Hepatocyte (in vitro differentiated cells): ENCODE results near the gene EEF1AKMT2. TPM values are rescaled to one million over a fixed set of nuclear protein-coding genes. Genes with fewer than 3 reads are reported as not detected.

Experiments
- DNase-seq: peaks from one replicate; pipeline ENCODE4 v3.0.0-alpha.2; 2016; ENCODE audit warnings: low spot score
- H2AFZ ChIP-seq: fragments of 200-600 bp; sonication (generic); 2 replicates; pipeline ENCODE4 v1.6.0; 2016; ENCODE audit warnings: antibody characterized with exemption, mild to moderate bottlenecking
- H3K27ac ChIP-seq: fragments of 200-600 bp; sonication (generic); 2 replicates; pipeline ENCODE4 v1.5.1; 2016; ENCODE audit warnings: mild to moderate bottlenecking
- H3K27me3 ChIP-seq: fragments of 200-600 bp; sonication (generic); 2 replicates; pipeline ENCODE4 v1.6.1; 2016
- H3K36me3 ChIP-seq: fragments of 200-600 bp; sonication (generic); replicated peaks from 2 replicates; pipeline ENCODE4 v1.5.1; 2016; ENCODE audit warnings: low read depth; ENCODE audit not compliant: insufficient read depth
- H3K4me1 ChIP-seq: fragments of 200-600 bp; sonication (generic); 2 replicates; pipeline ENCODE4 v1.5.1; 2016; ENCODE audit warnings: mild to moderate bottlenecking, moderate library complexity; ENCODE audit not compliant: insufficient read depth
- H3K4me2 ChIP-seq: fragments of 200-600 bp; sonication (generic); 2 replicates; pipeline ENCODE4 v1.6.0; 2016
- H3K4me3 ChIP-seq: fragments of 200-600 bp; sonication (generic); 2 replicates; pipeline ENCODE4 v1.5.1; 2016; ENCODE audit warnings: mild to moderate bottlenecking
- H3K79me2 ChIP-seq: fragments of 200-600 bp; sonication (generic); 2 replicates; pipeline ENCODE4 v1.6.0; 2017; ENCODE audit warnings: mild to moderate bottlenecking
- H3K9me2 ChIP-seq: fragments of 200-600 bp; sonication (generic); replicated peaks from 2 replicates; pipeline ENCODE4 v1.6.0; 2017; ENCODE audit warnings: mild to moderate bottlenecking; ENCODE audit not compliant: insufficient read depth
- H3K9me3 ChIP-seq: fragments of 200-600 bp; sonication (generic); 2 replicates; pipeline ENCODE4 v1.5.1; 2016; ENCODE audit warnings: low read depth, mild to moderate bottlenecking
- H4K20me1 ChIP-seq: fragments of 200-600 bp; sonication (generic); 2 replicates; pipeline ENCODE4 v1.6.0; 2016; ENCODE audit warnings: mild to moderate bottlenecking; ENCODE audit not compliant: insufficient read depth, poor library complexity, severe bottlenecking
- EZH2 ChIP-seq: fragments of 200-600 bp; sonication (generic); IDR thresholded peaks from 2 replicates; pipeline ENCODE4 v1.6.1; 2016; ENCODE audit warnings: antibody characterized with exemption, mild to moderate bottlenecking, borderline replicate concordance
- EZH2phosphoT487 ChIP-seq: fragments of 200-600 bp; sonication (generic); IDR thresholded peaks from one replicate; pipeline ENCODE4 v1.6.1; 2018; ENCODE audit warnings: antibody characterized with exemption, mild to moderate bottlenecking, low read depth, moderate library complexity; ENCODE audit not compliant: unreplicated experiment, severe bottlenecking
- WGBS: methylation state at CpG from one replicate; pipeline ENCODE4 v1.1.6; 2016; ENCODE audit warnings: low lambda C conversion rate; ENCODE audit errors: missing lambda C conversion rate; 5-methylcytosine and 5-hydroxymethylcytosine counted together
- polyA plus RNA-seq: library from polyadenylated mRNA; unstranded; fragments of >200 nt; fragmentation: Nextera tagmentation; extraction: Ambion mirVana; gene quantifications from 2 replicates; pipeline ENCODE4 v1.2.1, GENCODE V29; 2016
- total RNA-seq: library from RNA; depleted of rRNA; stranded (reverse); fragments of >200 nt; gene quantifications from 2 replicates; pipeline ENCODE4 v1.2.3, GENCODE V29; 2014
- TF ChIP-seq, protein P1 (sequence below): fragments of 200-600 bp; sonication (generic); IDR thresholded peaks from 2 replicates; pipeline ENCODE4 v1.5.1; 2016; ENCODE audit warnings: antibody characterized with exemption, mild to moderate bottlenecking; ENCODE audit not compliant: poor library complexity

EEF1AKMT2 gene
- total and polyA plus RNA-seq, 2 experiments from 2014 or later: 9.8 to 10.5 TPM

DNA sequence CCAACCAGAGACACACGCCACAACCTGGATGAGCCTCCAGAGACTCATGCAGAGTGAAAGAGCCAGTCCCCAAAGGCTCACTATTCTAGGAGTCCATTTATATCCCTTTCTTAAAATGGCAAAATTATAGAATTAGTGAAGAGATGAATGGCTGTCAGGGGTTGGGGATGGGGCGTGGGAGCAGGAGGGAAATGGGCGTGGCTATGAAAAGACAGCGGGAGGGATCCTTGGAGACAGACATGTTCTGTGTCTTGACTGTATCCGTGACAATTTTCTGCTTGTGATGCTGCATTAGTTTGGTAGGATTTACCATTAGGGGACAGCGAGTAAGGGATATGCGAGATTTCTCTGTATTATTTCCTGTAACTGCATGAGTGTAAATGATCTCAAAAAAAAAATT lies 80.5 kb downstream of the EEF1AKMT2 start:
- Histone ChIP-seq H3K4me1 (peaks cover 27% of the 10 kb centered on the region), H3K36me3 (no peaks in the 10 kb centered on the region), H3K4me2 (no peak overlapping the region), H4K20me1 (peaks cover 33% of the 10 kb centered on the region), H3K9me2 (no peaks in the 10 kb centered on the region), H3K79me2 (peaks cover 83% of the 10 kb centered on the region), H3K4me3 (no peak overlapping the region), H3K27ac (no peak overlapping the region), H2AFZ (no peak overlapping the region), H3K27me3 (no peaks in the 10 kb centered on the region), H3K9me3 (no peaks in the 10 kb centered on the region)
- 84% methylated on average over 7 of the region's 7 CpGs for WGBS
- DNase-seq: no peak
- no peak for TF ChIP-seq EZH2

DNA sequence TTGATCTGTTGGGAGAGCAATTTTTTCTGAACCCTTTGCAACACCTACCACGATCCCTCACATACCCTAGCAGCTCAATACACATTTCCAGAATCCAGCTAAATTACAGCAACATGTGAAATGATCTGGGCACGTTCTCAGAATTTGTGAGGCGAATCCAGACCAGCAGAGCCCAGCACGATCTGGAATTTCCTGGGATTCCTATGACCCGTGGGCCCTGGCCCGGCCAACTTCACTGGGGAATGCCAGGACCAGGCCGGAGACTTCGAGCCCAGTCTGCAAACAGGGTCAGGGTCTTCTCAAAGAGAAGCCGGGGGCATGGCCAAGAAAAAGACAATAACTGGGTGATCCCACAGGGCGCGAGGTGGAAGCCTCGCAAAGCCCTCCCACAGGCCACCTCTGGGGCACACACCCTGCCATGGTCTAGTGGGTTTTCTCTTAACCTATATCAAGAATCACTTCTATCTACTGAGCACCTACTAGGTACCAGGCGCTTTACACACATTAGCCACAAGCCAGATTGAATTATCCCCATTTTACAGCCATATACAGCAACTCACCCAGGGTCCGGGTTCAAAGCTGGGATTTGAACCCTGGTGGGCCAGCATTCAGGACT lies 81.3 kb downstream of the EEF1AKMT2 start:
- Histone ChIP-seq H3K4me3 (no peak overlapping the region), H3K27ac (no peak overlapping the region), H2AFZ (no peak overlapping the region), H3K9me2 (no peaks in the 10 kb centered on the region), H4K20me1 (peaks cover 32% of the 10 kb centered on the region), H3K4me1 (peaks cover 27% of the 10 kb centered on the region), H3K27me3 (no peaks in the 10 kb centered on the region), H3K4me2 (no peak overlapping the region), H3K36me3 (no peaks in the 10 kb centered on the region), H3K79me2 (peaks cover 80% of the 10 kb centered on the region), H3K9me3 (no peaks in the 10 kb centered on the region)
- WGBS: 85% methylated on average over 14 of the region's 14 CpGs
- no peak for DNase-seq
- TF ChIP-seq EZH2 (no peak), EZH2phosphoT487 (no peak)
- TF ChIP-seq, protein P1, sequence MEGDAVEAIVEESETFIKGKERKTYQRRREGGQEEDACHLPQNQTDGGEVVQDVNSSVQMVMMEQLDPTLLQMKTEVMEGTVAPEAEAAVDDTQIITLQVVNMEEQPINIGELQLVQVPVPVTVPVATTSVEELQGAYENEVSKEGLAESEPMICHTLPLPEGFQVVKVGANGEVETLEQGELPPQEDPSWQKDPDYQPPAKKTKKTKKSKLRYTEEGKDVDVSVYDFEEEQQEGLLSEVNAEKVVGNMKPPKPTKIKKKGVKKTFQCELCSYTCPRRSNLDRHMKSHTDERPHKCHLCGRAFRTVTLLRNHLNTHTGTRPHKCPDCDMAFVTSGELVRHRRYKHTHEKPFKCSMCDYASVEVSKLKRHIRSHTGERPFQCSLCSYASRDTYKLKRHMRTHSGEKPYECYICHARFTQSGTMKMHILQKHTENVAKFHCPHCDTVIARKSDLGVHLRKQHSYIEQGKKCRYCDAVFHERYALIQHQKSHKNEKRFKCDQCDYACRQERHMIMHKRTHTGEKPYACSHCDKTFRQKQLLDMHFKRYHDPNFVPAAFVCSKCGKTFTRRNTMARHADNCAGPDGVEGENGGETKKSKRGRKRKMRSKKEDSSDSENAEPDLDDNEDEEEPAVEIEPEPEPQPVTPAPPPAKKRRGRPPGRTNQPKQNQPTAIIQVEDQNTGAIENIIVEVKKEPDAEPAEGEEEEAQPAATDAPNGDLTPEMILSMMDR: no peak

DNA sequence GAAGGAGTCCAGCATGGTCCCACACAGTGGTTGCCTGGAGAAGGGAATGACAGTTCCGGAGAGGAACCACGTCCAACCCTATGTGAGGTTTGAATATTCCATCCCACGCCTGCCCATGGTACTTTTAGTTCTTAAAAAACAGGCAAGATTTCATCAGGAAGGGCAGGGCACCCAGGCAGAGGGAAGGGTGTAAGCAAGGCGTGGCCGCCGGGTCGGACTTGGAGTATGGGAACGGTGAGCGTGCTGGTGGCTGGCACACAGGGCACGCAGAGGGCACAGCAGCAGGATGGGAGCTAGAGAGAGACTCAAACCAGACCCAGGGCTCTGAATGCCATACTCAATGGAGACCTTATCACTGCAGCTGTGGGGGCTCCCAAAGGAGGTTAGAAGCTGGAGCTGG lies 81.8 kb downstream of the EEF1AKMT2 start:
- Histone ChIP-seq H3K9me2 (no peaks in the 10 kb centered on the region), H4K20me1 (peaks cover 32% of the 10 kb centered on the region), H3K4me1 (peaks cover 27% of the 10 kb centered on the region), H3K27ac (no peak overlapping the region), H3K4me2 (no peak overlapping the region), H3K36me3 (no peaks in the 10 kb centered on the region), H3K79me2 (peaks cover 75% of the 10 kb centered on the region), H3K9me3 (no peaks in the 10 kb centered on the region), H3K27me3 (no peaks in the 10 kb centered on the region), H2AFZ (no peak overlapping the region), H3K4me3 (no peak overlapping the region)
- TF ChIP-seq, protein P1: no peak
- no peak for TF ChIP-seq EZH2phosphoT487
- no peak for TF ChIP-seq EZH2
- WGBS: 96% methylated on average over 10 of the region's 10 CpGs
- DNase-seq: no peak

DNA sequence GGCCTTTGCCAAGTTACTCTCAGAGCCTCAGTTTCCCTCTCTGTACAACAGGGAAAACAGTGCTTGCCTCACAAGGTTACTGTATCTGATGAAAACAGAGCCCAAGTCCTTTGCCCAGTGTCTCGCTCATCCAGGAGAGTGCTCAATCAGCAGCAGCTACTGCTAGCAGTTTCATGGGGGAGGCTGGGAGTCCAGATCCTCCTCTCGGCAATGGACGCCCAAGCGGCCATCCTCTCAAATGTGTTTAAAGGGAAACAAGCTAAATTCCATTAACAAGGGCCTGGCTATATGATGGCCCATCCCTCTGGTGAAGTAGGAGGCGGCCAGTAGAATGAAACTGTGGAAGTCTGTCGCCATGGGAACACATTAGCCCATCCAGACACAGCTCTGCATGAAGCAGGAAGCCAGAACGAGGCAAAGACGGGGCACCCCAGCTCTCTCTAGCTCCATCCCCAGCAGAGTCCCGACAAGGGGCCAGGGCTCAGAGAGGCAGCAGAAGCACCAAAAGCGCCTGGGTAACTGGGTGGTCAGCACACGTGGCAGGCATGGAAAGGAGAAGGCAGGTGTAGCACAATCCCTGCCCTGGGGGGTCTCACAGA lies 82.7 kb downstream of the EEF1AKMT2 start:
- H3K79me2 ChIP-seq: peaks cover 73% of the 10 kb centered on the region
- no peak overlapping the region for H3K4me2 ChIP-seq
- DNase-seq: no peak
- peak overlapping the region; percentile 35 for H3K27ac ChIP-seq
- TF ChIP-seq, protein P1: no peak
- TF ChIP-seq EZH2phosphoT487 (no peak), EZH2 (no peak)
- no peak overlapping the region for H3K4me3 ChIP-seq
- WGBS: 75% methylated on average over 11 of the region's 11 CpGs
- peaks cover 27% of the 10 kb centered on the region for H3K4me1 ChIP-seq
- no peaks in the 10 kb centered on the region for H3K27me3 ChIP-seq
- no peak overlapping the region for H2AFZ ChIP-seq
- H3K9me3 ChIP-seq: no peaks in the 10 kb centered on the region
- peaks cover 30% of the 10 kb centered on the region for H4K20me1 ChIP-seq
- H3K9me2 ChIP-seq: no peaks in the 10 kb centered on the region
- no peaks in the 10 kb centered on the region for H3K36me3 ChIP-seq
